Measurements from ENCODE around the gene SHC3.

Gene SHC3

GRCh38 chr9:89009546-89009840 is 169.1 kb downstream of the SHC3 start:
- no peak overlapping the region for H3K4me3 ChIP-seq (ENCODE audit: low read depth, low read length)
- no peak for DNase-seq (ENCODE audit: low read depth)
- TF ChIP-seq CTCF (IDR thresholded peaks at IDR 0.05; ENCODE audit: insufficient read depth, low read depth, low read length, missing control alignments), result no peak

DNA sequence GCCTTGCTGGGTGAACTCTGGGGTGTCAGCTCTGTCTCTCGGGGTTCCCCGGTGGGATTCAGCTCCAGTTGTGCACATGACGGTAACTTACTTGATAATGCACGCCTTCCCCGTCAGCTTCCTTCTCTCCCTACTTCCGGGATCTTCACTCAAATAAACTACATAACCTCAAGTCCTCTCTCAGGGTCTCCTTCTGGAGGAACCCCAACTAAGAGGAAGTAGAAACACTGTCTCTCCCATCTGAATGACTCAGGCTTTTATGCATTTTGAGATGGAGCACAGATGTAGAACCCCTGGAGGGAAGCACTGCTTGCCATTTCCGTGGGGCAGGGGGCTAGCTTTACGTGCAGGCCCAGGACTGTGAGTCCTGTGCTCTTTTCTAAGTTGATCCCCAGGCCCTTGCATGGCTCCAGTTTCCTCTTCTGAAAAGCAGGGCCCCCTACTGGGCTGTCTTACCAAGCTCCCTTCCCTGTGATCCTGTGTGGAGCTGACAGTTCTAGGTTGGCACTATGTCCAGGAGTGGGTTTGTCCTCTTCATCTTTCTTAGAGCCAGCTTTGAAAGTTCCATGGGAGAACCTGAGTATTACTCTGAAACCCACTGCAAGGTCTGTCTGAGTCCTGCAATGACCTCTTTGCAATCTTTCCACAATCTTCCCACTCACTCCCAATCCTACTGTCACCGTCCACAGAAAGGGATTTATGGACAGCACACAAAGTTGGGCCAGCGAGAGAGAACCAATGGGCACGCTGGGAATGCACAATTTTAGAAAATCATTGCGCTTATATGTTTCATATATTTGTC is 169.7 kb downstream of the SHC3 start:
- H3K4me3 ChIP-seq (ENCODE audit: low read depth, low read length), result no peak overlapping the region
- TF ChIP-seq CTCF (IDR thresholded peaks at IDR 0.05; ENCODE audit: insufficient read depth, low read depth, low read length, missing control alignments), result no peak
- DNase-seq (ENCODE audit: low read depth), result no peak

GRCh38 chr9:89008055-89008743 is 170.4 kb downstream of the SHC3 start:
- no peak overlapping the region for H3K4me3 ChIP-seq (ENCODE audit: low read depth, low read length)
- TF ChIP-seq CTCF (IDR thresholded peaks at IDR 0.05; ENCODE audit: insufficient read depth, low read depth, low read length, missing control alignments), result no peak
- DNase-seq (ENCODE audit: low read depth), result no peak

DNA sequence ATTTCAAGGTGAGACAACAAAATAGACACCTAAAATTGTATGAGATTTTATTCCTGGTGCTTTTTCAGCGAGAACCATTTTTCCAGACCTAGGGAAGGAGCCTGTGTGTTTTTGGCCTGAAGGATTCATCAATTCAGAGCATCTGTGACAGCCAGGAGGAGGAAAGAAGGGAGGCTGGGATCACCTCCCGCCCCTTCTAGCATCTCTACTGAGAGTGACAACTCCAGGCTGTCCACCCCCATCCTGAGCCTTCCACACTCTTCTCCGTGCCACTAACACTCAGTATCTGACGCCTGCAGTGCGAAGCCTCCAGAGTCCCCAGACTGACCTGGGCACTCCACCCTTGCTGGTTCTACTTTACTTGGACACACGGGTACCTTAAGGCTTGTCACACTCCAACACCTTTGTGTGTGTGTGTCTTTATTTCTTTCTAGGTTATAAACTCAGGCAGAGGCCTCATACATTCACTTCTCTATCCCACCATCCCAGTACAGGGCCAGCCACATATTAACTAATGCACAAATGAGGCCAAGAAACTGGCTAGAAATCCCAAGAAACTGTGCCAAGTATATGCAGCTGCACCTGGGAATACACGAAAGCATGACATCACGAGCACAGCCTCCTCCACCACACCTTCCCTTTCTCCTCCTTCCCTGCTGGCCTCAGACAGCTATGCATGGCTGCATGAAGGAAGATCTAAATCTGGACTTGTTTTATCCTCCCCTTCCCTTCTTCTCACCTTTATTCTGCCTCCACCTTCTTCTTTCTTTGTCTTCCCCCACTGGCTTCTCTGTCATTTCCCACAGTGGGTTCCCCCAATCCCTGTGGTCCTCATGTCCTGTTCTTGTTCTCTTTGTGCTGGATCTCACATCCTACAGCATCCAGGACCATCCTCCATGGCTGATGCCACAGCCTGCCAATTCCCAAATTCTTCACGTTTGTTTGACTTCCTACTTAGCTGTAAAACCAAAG is 171.3 kb downstream of the SHC3 start:
- no peak for TF ChIP-seq CTCF (IDR thresholded peaks at IDR 0.05; ENCODE audit: insufficient read depth, low read depth, low read length, missing control alignments)
- no peak overlapping the region for H3K4me3 ChIP-seq (ENCODE audit: low read depth, low read length)
- DNase-seq (ENCODE audit: low read depth), result no peak

DNA sequence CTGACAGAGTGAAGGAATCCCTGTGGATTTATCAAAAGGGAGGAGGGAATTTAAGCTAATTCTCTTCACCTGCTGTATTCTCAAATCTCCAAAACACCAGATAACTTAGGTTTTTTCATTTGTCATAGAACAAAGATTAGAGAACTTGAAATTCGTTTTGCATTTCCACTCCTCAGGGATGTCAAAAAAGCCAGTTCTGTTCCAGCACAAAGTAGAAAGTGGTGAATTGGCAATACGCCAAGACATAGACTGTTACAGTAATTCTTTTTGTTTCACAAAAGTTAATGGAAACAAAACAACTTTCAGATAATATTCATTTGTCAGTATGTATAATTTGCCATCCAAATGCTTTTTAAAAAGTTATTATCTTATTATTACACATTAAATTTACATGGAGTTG is 172.4 kb downstream of the SHC3 start:
- no peak for DNase-seq (ENCODE audit: low read depth)
- TF ChIP-seq CTCF (IDR thresholded peaks at IDR 0.05; ENCODE audit: insufficient read depth, low read depth, low read length, missing control alignments), result no peak
- no peak overlapping the region for H3K4me3 ChIP-seq (ENCODE audit: low read depth, low read length)

- TF ChIP-seq CTCF (IDR thresholded peaks at IDR 0.05; ENCODE audit: insufficient read depth, low read depth, low read length, missing control alignments), result no peak
- no peak overlapping the region for H3K4me3 ChIP-seq (ENCODE audit: low read depth, low read length)
- no peak for DNase-seq (ENCODE audit: low read depth)
These were observed 173.3 kb downstream of the SHC3 start for GRCh38 chr9:89005323-89005722.

All from GM12865 (cell line).